ENCODE measurements around the gene AP2A2.

The AP2A2 gene

GRCh38 chr11:901452-902061 is 24.1 kb upstream of the AP2A2 start:
- peaks cover 40% of the 10 kb centered on the region for H3K36me3 ChIP-seq (ENCODE audit: insufficient read depth, low read length)
- H3K4me1 ChIP-seq (ENCODE audit: insufficient read depth, low read length): peaks cover 12% of the 10 kb centered on the region
- no peak overlapping the region for H3K27ac ChIP-seq (ENCODE audit: low read depth, low read length)
- H3K9me3 ChIP-seq (ENCODE audit: low read length): no peaks in the 10 kb centered on the region
- H3K4me3 ChIP-seq (ENCODE audit: low read depth in 1 of 2, low read length in 2 of 2): no peak overlapping the region
- no peaks in the 10 kb centered on the region for H3K27me3 ChIP-seq (ENCODE audit: control insufficient read depth in 1 of 2, insufficient read depth in 2 of 2, low read length in 2 of 2)
- H3K9ac ChIP-seq (ENCODE audit: low read length): no peak overlapping the region

- no peaks in the 10 kb centered on the region for H3K27me3 ChIP-seq (ENCODE audit: control insufficient read depth in 1 of 2, insufficient read depth in 2 of 2, low read length in 2 of 2)
These were observed 21.3 kb upstream of the AP2A2 start for GRCh38 chr11:904380-904779.

GRCh38 chr11:905952-906351 is 19.7 kb upstream of the AP2A2 start:
- peaks cover 33% of the 10 kb centered on the region for H3K36me3 ChIP-seq (ENCODE audit: insufficient read depth, low read length)
- H3K27ac ChIP-seq (ENCODE audit: low read depth, low read length): no peak overlapping the region
- peaks cover 8% of the 10 kb centered on the region for H3K4me1 ChIP-seq (ENCODE audit: insufficient read depth, low read length)
- no peak overlapping the region for H3K4me3 ChIP-seq (ENCODE audit: low read depth in 1 of 2, low read length in 2 of 2)
- H3K9ac ChIP-seq (ENCODE audit: low read length): no peak overlapping the region
- H3K27me3 ChIP-seq (ENCODE audit: control insufficient read depth in 1 of 2, insufficient read depth in 2 of 2, low read length in 2 of 2): no peaks in the 10 kb centered on the region
- no peaks in the 10 kb centered on the region for H3K9me3 ChIP-seq (ENCODE audit: low read length)

More at GRCh38 chr11:904380-904779, 21.3 kb upstream of the AP2A2 start:
- no peak overlapping the region for H3K27ac ChIP-seq (ENCODE audit: low read depth, low read length)
- no peaks in the 10 kb centered on the region for H3K9me3 ChIP-seq (ENCODE audit: low read length)
- peaks cover under 1% of the 10 kb centered on the region for H3K4me1 ChIP-seq (ENCODE audit: insufficient read depth, low read length)
- H3K4me3 ChIP-seq (ENCODE audit: low read depth in 1 of 2, low read length in 2 of 2): no peak overlapping the region
- H3K36me3 ChIP-seq (ENCODE audit: insufficient read depth, low read length): peaks cover 40% of the 10 kb centered on the region
- no peak overlapping the region for H3K9ac ChIP-seq (ENCODE audit: low read length)

- Histone ChIP-seq H3K36me3 (ENCODE audit: insufficient read depth, low read length) (peaks cover 17% of the 10 kb centered on the region), H3K9ac (ENCODE audit: low read length) (no peak overlapping the region), H3K27me3 (ENCODE audit: control insufficient read depth in 1 of 2, insufficient read depth in 2 of 2, low read length in 2 of 2) (no peaks in the 10 kb centered on the region), H3K4me1 (ENCODE audit: insufficient read depth, low read length) (peaks cover 13% of the 10 kb centered on the region), H3K9me3 (ENCODE audit: low read length) (no peaks in the 10 kb centered on the region), H3K27ac (ENCODE audit: low read depth, low read length) (no peak overlapping the region), H3K4me3 (ENCODE audit: low read depth in 1 of 2, low read length in 2 of 2) (no peak overlapping the region)
These were observed 18.0 kb upstream of the AP2A2 start for GRCh38 chr11:907668-908067.

GRCh38 chr11:908273-908672 is 17.4 kb upstream of the AP2A2 start:
- H3K9me3 ChIP-seq (ENCODE audit: low read length): no peaks in the 10 kb centered on the region
- no peak overlapping the region for H3K9ac ChIP-seq (ENCODE audit: low read length)
- peaks cover 13% of the 10 kb centered on the region for H3K4me1 ChIP-seq (ENCODE audit: insufficient read depth, low read length)
- no peaks in the 10 kb centered on the region for H3K27me3 ChIP-seq (ENCODE audit: control insufficient read depth in 1 of 2, insufficient read depth in 2 of 2, low read length in 2 of 2)
- no peak overlapping the region for H3K4me3 ChIP-seq (ENCODE audit: low read depth in 1 of 2, low read length in 2 of 2)
- no peak overlapping the region for H3K27ac ChIP-seq (ENCODE audit: low read depth, low read length)
- H3K36me3 ChIP-seq (ENCODE audit: insufficient read depth, low read length): peaks cover 11% of the 10 kb centered on the region

GRCh38 chr11:909406-909805 is 16.3 kb upstream of the AP2A2 start:
- Histone ChIP-seq H3K4me3 (ENCODE audit: low read depth in 1 of 2, low read length in 2 of 2) (no peak overlapping the region), H3K27ac (ENCODE audit: low read depth, low read length) (no peak overlapping the region), H3K36me3 (ENCODE audit: insufficient read depth, low read length) (peaks cover 3% of the 10 kb centered on the region), H3K4me1 (ENCODE audit: insufficient read depth, low read length) (peaks cover 13% of the 10 kb centered on the region), H3K9ac (ENCODE audit: low read length) (no peak overlapping the region), H3K9me3 (ENCODE audit: low read length) (no peaks in the 10 kb centered on the region), H3K27me3 (ENCODE audit: control insufficient read depth in 1 of 2, insufficient read depth in 2 of 2, low read length in 2 of 2) (no peaks in the 10 kb centered on the region)

GRCh38 chr11:910044-910588 is 15.6 kb upstream of the AP2A2 start:
- H3K36me3 ChIP-seq (ENCODE audit: insufficient read depth, low read length): no peaks in the 10 kb centered on the region
- H3K27me3 ChIP-seq (ENCODE audit: control insufficient read depth in 1 of 2, insufficient read depth in 2 of 2, low read length in 2 of 2): no peaks in the 10 kb centered on the region
- H3K9ac ChIP-seq (ENCODE audit: low read length): no peak overlapping the region
- H3K4me3 ChIP-seq (ENCODE audit: low read depth in 1 of 2, low read length in 2 of 2): peak overlapping the region; percentile 71 to 86
- H3K4me1 ChIP-seq (ENCODE audit: insufficient read depth, low read length): peaks cover 13% of the 10 kb centered on the region
- H3K27ac ChIP-seq (ENCODE audit: low read depth, low read length): peak overlapping the region; percentile 7
- H3K9me3 ChIP-seq (ENCODE audit: low read length): no peaks in the 10 kb centered on the region

- Histone ChIP-seq H3K36me3 (ENCODE audit: insufficient read depth, low read length) (no peaks in the 10 kb centered on the region), H3K27ac (ENCODE audit: low read depth, low read length) (peak within 1 kb of the TSS; percentile 61), H3K9ac (ENCODE audit: low read length) (no peak within 1 kb of the TSS), H3K9me3 (ENCODE audit: low read length) (no peaks in the 10 kb centered on the region), H3K27me3 (ENCODE audit: control insufficient read depth in 1 of 2, insufficient read depth in 2 of 2, low read length in 2 of 2) (no peaks in the 10 kb centered on the region), H3K4me1 (ENCODE audit: insufficient read depth, low read length) (peaks cover 13% of the 10 kb centered on the region), H3K4me3 (ENCODE audit: low read depth in 1 of 2, low read length in 2 of 2) (peak within 1 kb of the TSS; percentile 71 to 86)
These were observed 15.1 kb upstream of the AP2A2 start, which contains the start of gene CHID1 for GRCh38 chr11:910589-911030. Gene CHID1 (minus strand): TSS chr11:910810. CDS start chr11:904816, 5,994 bp downstream.

GRCh38 chr11:911031-911889 is 14.4 kb upstream of the AP2A2 start:
- Histone ChIP-seq H3K9me3 (ENCODE audit: low read length) (no peaks in the 10 kb centered on the region), H3K36me3 (ENCODE audit: insufficient read depth, low read length) (no peaks in the 10 kb centered on the region), H3K27me3 (ENCODE audit: control insufficient read depth in 1 of 2, insufficient read depth in 2 of 2, low read length in 2 of 2) (no peaks in the 10 kb centered on the region)

GRCh38 chr11:911890-912219 is 13.8 kb upstream of the AP2A2 start:
- H3K4me1 ChIP-seq (ENCODE audit: insufficient read depth, low read length): peaks cover 13% of the 10 kb centered on the region
- H3K36me3 ChIP-seq (ENCODE audit: insufficient read depth, low read length): no peaks in the 10 kb centered on the region
- H3K9me3 ChIP-seq (ENCODE audit: low read length): no peaks in the 10 kb centered on the region
- no peak overlapping the region for H3K9ac ChIP-seq (ENCODE audit: low read length)
- H3K27me3 ChIP-seq (ENCODE audit: control insufficient read depth in 1 of 2, insufficient read depth in 2 of 2, low read length in 2 of 2): no peaks in the 10 kb centered on the region
- H3K4me3 ChIP-seq (ENCODE audit: low read depth in 1 of 2, low read length in 2 of 2): peak overlapping the region; percentile 55 to 64
- peak overlapping the region; percentile 61 for H3K27ac ChIP-seq (ENCODE audit: low read depth, low read length)

More at GRCh38 chr11:911031-911889, 14.4 kb upstream of the AP2A2 start:
- H3K4me3 ChIP-seq (ENCODE audit: low read depth in 1 of 2, low read length in 2 of 2): peak overlapping the region; percentile 55 to 64
- H3K4me1 ChIP-seq (ENCODE audit: insufficient read depth, low read length): peaks cover 13% of the 10 kb centered on the region
- peak overlapping the region; percentile 61 for H3K27ac ChIP-seq (ENCODE audit: low read depth, low read length)
- H3K9ac ChIP-seq (ENCODE audit: low read length): no peak overlapping the region

- H3K9me3 ChIP-seq (ENCODE audit: low read length): no peaks in the 10 kb centered on the region
- H3K4me1 ChIP-seq (ENCODE audit: insufficient read depth, low read length): peaks cover 13% of the 10 kb centered on the region
- no peak overlapping the region for H3K9ac ChIP-seq (ENCODE audit: low read length)
- H3K4me3 ChIP-seq (ENCODE audit: low read depth in 1 of 2, low read length in 2 of 2): no peak overlapping the region
- H3K27me3 ChIP-seq (ENCODE audit: control insufficient read depth in 1 of 2, insufficient read depth in 2 of 2, low read length in 2 of 2): no peaks in the 10 kb centered on the region
- H3K36me3 ChIP-seq (ENCODE audit: insufficient read depth, low read length): no peaks in the 10 kb centered on the region
- H3K27ac ChIP-seq (ENCODE audit: low read depth, low read length): no peak overlapping the region
These were observed 13.4 kb upstream of the AP2A2 start for GRCh38 chr11:912266-912665.

Measured in muscle layer of colon (tissue), 2 donors.